IMR-90 (cell line): ENCODE measurements around the gene MGAT4A. TPM values are rescaled to one million over a fixed set of nuclear protein-coding genes. Genes with fewer than 3 reads are reported as not detected.

Experiments
- ATAC-seq: fragments of 200-7000 bp; cut with Tn5 transposase; 2 replicates; pipeline ENCODE4 v1.9.1; 2020; ENCODE audit warnings: low read depth, mild to moderate bottlenecking, moderate library complexity
- BruUV-seq: library from RNA; stranded (reverse); fragments of 400-500 nt; replicated peaks from 2 replicates; lab custom pipeline; 2021; lab: Mats Ljungman, UMichigan
- CTCF ChIA-PET: fragments of 300-600 bp; formaldehyde crosslinking; extraction: SDS; loops from one replicate; lab custom pipeline; 2021; ENCODE audit warnings: antibody characterized with exemption; lab: Yijun Ruan, JAX
- POLR2A ChIA-PET: fragments of 300-600 bp; sonication (Branson Sonifier 250); formaldehyde crosslinking; loops from one replicate; lab custom pipeline; 2022; ENCODE audit warnings: antibody characterized with exemption; ENCODE audit not compliant: unreplicated experiment; lab: Charles Lee
- DNase-seq: peaks from one replicate; pipeline ENCODE4 v3.0.0; 2013
- H2AFZ ChIP-seq: replicated peaks from 2 replicates; pipeline ENCODE3; 2013; ENCODE audit warnings: low read length, mild to moderate bottlenecking; ENCODE audit not compliant: poor library complexity
- H2AK5ac ChIP-seq: 2 replicates; pipeline ENCODE4 v1.6.1; 2013; ENCODE audit warnings: low read depth, low read length, inconsistent platforms
- H2AK9ac ChIP-seq: replicated peaks from 2 replicates; pipeline ENCODE3; 2013; ENCODE audit warnings: mild to moderate bottlenecking, low read depth, low read length, moderate library complexity; ENCODE audit not compliant: poor library complexity
- H2BK120ac ChIP-seq: 2 replicates; pipeline ENCODE4 v1.6.1; 2013; ENCODE audit warnings: low read depth, low read length, inconsistent platforms
- H2BK15ac ChIP-seq: 3 replicates; pipeline ENCODE4 v1.6.1; 2013; ENCODE audit warnings: low read depth, low read length, inconsistent platforms
- H2BK20ac ChIP-seq: 2 replicates; pipeline ENCODE4 v1.6.1; 2013; ENCODE audit warnings: low read depth, mild to moderate bottlenecking, inconsistent platforms, low read length, moderate library complexity
- H2BK5ac ChIP-seq: 2 replicates; pipeline ENCODE4 v1.6.1; 2013; ENCODE audit warnings: mild to moderate bottlenecking, low read depth, low read length, inconsistent platforms; ENCODE audit not compliant: poor library complexity, severe bottlenecking
- H3K14ac ChIP-seq: replicated peaks from 2 replicates; pipeline ENCODE4 v1.6.1; 2013; ENCODE audit warnings: low read depth, low read length, inconsistent platforms
- H3K18ac ChIP-seq: 2 replicates; pipeline ENCODE4 v1.6.1; 2013; ENCODE audit warnings: low read depth, low read length, control low read depth
- H3K23ac ChIP-seq: 2 replicates; pipeline ENCODE4 v1.6.1; 2013; ENCODE audit warnings: low read depth, low read length, inconsistent platforms
- H3K27ac ChIP-seq: 2 replicates; pipeline ENCODE4 v1.5.1; 2013; ENCODE audit warnings: mild to moderate bottlenecking, control low read depth, low read length; ENCODE audit not compliant: insufficient read depth
- H3K27me3 ChIP-seq: 2 replicates; pipeline ENCODE4 v1.6.1; 2013; ENCODE audit warnings: low read length; ENCODE audit not compliant: control insufficient read depth, insufficient read depth
- H3K36me3 ChIP-seq: 2 replicates; pipeline ENCODE4 v1.6.1; 2013; ENCODE audit warnings: low read length, mixed read lengths; ENCODE audit not compliant: control insufficient read depth, insufficient read depth
- H3K4ac ChIP-seq: 2 replicates; pipeline ENCODE4 v1.6.1; 2013; ENCODE audit warnings: low read depth, low read length, inconsistent platforms
- H3K4me1 ChIP-seq: 2 replicates; pipeline ENCODE4 v1.6.1; 2013; ENCODE audit warnings: low read length, mixed read lengths; ENCODE audit not compliant: control insufficient read depth, insufficient read depth
- H3K4me2 ChIP-seq: 2 replicates; pipeline ENCODE4 v1.6.1; 2013; ENCODE audit warnings: low read depth, mild to moderate bottlenecking, control low read depth, low read length, moderate library complexity
- H3K4me3 ChIP-seq: 2 replicates; pipeline ENCODE4 v1.5.1; 2013; ENCODE audit warnings: low read depth, mild to moderate bottlenecking, control low read depth, low read length, moderate library complexity; ENCODE audit not compliant: insufficient read depth
- H3K56ac ChIP-seq: 2 replicates; pipeline ENCODE4 v1.6.1; 2013; ENCODE audit warnings: low read length, inconsistent platforms; ENCODE audit not compliant: insufficient read depth; ENCODE audit errors: extremely low read depth
- H3K79me1 ChIP-seq, 2 experiments: 2 replicates each; pipeline ENCODE4 v1.6.1; 2013; ENCODE audit warnings: low read length in 2 of 2, inconsistent platforms in 1 of 2, low read depth in 1 of 2
- H3K9ac ChIP-seq: 2 replicates; pipeline ENCODE4 v1.6.1; 2013; ENCODE audit warnings: low read depth, low read length, control low read depth
- H3K9me1 ChIP-seq: 2 replicates; pipeline ENCODE4 v1.6.1; 2013; ENCODE audit warnings: low read length, inconsistent platforms; ENCODE audit not compliant: insufficient read depth
- H3K9me3 ChIP-seq: 2 replicates; pipeline ENCODE4 v1.6.1; 2013; ENCODE audit warnings: low read length; ENCODE audit not compliant: control insufficient read depth, insufficient read depth
- H4K20me1 ChIP-seq: 2 replicates; pipeline ENCODE4 v1.6.1; 2013; ENCODE audit warnings: low read length, inconsistent platforms; ENCODE audit not compliant: insufficient read depth
- H4K5ac ChIP-seq: 2 replicates; pipeline ENCODE4 v1.6.1; 2013; ENCODE audit warnings: mild to moderate bottlenecking, low read depth, low read length, control low read depth
- H4K8ac ChIP-seq, 2 experiments: 2 replicates each; pipeline ENCODE4 v1.6.1; 2013; ENCODE audit warnings: low read depth in 2 of 2, low read length in 2 of 2, control low read depth in 1 of 2, inconsistent platforms in 1 of 2
- H4K91ac ChIP-seq: 2 replicates; pipeline ENCODE4 v1.6.1; 2013; ENCODE audit warnings: low read depth, low read length, inconsistent platforms; ENCODE audit not compliant: insufficient read depth
- BHLHE40 ChIP-seq: fragments of 150-350 bp; IDR thresholded peaks from 2 replicates; pipeline ENCODE4 v1.6.1; 2016; ENCODE audit warnings: mild to moderate bottlenecking, low read depth, low read length
- CEBPB ChIP-seq: IDR thresholded peaks from 2 replicates; pipeline ENCODE4 v1.6.1; 2012; ENCODE audit warnings: low read depth, low read length, improper control_type of control experiment
- CHD1 ChIP-seq: IDR thresholded peaks from 2 replicates; pipeline ENCODE4 v1.6.1; 2012; ENCODE audit warnings: low read depth, low read length, improper control_type of control experiment
- CTCF ChIP-seq: conservative IDR thresholded peaks from 2 replicates; pipeline ENCODE4 v1.5.1; 2012; ENCODE audit warnings: mild to moderate bottlenecking, low read depth, low read length, improper control_type of control experiment
- FOS ChIP-seq: fragments of 150-350 bp; IDR thresholded peaks from 2 replicates; pipeline ENCODE4 v1.6.1; 2016; ENCODE audit warnings: low read depth, low read length
- MAFK ChIP-seq: IDR thresholded peaks from 2 replicates; pipeline ENCODE4 v1.6.1; 2012; ENCODE audit warnings: low read depth, low read length, improper control_type of control experiment
- MAZ ChIP-seq: IDR thresholded peaks from 2 replicates; pipeline ENCODE4 v1.6.1; 2012; ENCODE audit warnings: low read depth, mild to moderate bottlenecking, low read length, improper control_type of control experiment, moderate library complexity, borderline replicate concordance
- MXI1 ChIP-seq: IDR thresholded peaks from 2 replicates; pipeline ENCODE4 v1.6.1; 2012; ENCODE audit warnings: low read depth, mild to moderate bottlenecking, low read length, moderate library complexity, borderline replicate concordance
- NFE2L2 ChIP-seq: fragments of 150-350 bp; IDR thresholded peaks from 2 replicates; pipeline ENCODE4 v1.6.1; 2016; ENCODE audit warnings: low read depth, mild to moderate bottlenecking, low read length
- POLR2A ChIP-seq: IDR thresholded peaks from 2 replicates; pipeline ENCODE4 v1.6.1; 2012; ENCODE audit warnings: mild to moderate bottlenecking, low read depth, low read length
- RAD21 ChIP-seq: IDR thresholded peaks from 2 replicates; pipeline ENCODE4 v1.6.1; 2012; ENCODE audit warnings: low read length, improper control_type of control experiment
- RCOR1 ChIP-seq: IDR thresholded peaks from 2 replicates; pipeline ENCODE4 v1.6.1; 2012; ENCODE audit warnings: mild to moderate bottlenecking, low read length, improper control_type of control experiment; ENCODE audit not compliant: insufficient replicate concordance
- RFX5 ChIP-seq: IDR thresholded peaks from 2 replicates; pipeline ENCODE4 v1.8.0; 2012; ENCODE audit warnings: low read depth, mild to moderate bottlenecking, low read length, moderate library complexity
- SMC3 ChIP-seq: fragments of 150-350 bp; IDR thresholded peaks from 2 replicates; pipeline ENCODE4 v1.6.1; 2016; ENCODE audit warnings: low read depth, mild to moderate bottlenecking, antibody characterized with exemption, low read length, moderate library complexity
- WGBS, 2 experiments: methylation state at CpG; one replicate each; pipeline versions ENCODE4 v1.1.5 to v1.1.7; 2013; ENCODE audit warnings: missing lambda C conversion rate in 2 of 2; ENCODE audit not compliant: insufficient read length in 1 of 2; ENCODE audit errors: extremely low coverage in 2 of 2; 5-methylcytosine and 5-hydroxymethylcytosine counted together
- dilution Hi-C: fragments of 300-500 bp; cut with HindIII; formaldehyde crosslinking; loops from one replicate; pipeline ENCODE4 v1.14.3; 2018; ENCODE audit warnings: low sequenced_read_pairs; ENCODE audit not compliant: unreplicated experiment
- in situ Hi-C: fragments of 300-500 bp; cut with MboI; formaldehyde crosslinking; loops from 3 replicates; pipeline ENCODE4 v1.14.3; 2019; ENCODE audit warnings: low sequenced_read_pairs, inconsistent platforms, mixed read lengths
- intact Hi-C: fragments of 100-400 bp; cut with micrococcal nuclease; formaldehyde crosslinking; loops from 2 replicates; pipeline ENCODE4 v1.10.0; 2022
- polyA plus RNA-seq, 3 experiments: library from polyadenylated mRNA; depleted of rRNA; stranded (reverse); fragments of >200 nt; gene quantifications; 2 replicates each; pipeline ENCODE4 v1.2.3, GENCODE V29; 2012; ENCODE audit warnings: low replicate concordance in 1 of 3
- total RNA-seq: library from RNA; depleted of rRNA; stranded (reverse); fragments of >200 nt; gene quantifications from 2 replicates; pipeline ENCODE4 v1.2.3, GENCODE V29; 2012
- TF ChIP-seq, protein P1 (sequence below): fragments of 150-350 bp; IDR thresholded peaks from 2 replicates; pipeline ENCODE4 v1.6.1; 2017; ENCODE audit warnings: mild to moderate bottlenecking, antibody characterized with exemption, low read length, low read depth
- TF ChIP-seq, protein P2 (sequence below): fragments of 150-350 bp; IDR thresholded peaks from 2 replicates; pipeline ENCODE4 v1.6.1; 2016; ENCODE audit warnings: low read depth, mild to moderate bottlenecking, low read length, moderate library complexity, borderline replicate concordance

Gene MGAT4A
- total and polyA plus RNA-seq, 2 of the 4 experiments (the other 2 are of a cell fraction), result under 0.01 TPM; not detected in 1

- H4K20me1 ChIP-seq, result no peaks in the 10 kb centered on the region
- dilution Hi-C loops (no loop called here), intact Hi-C loops (no loop called here), in situ Hi-C loops (loop anchor here (25.0 kb wide), 1 partner anchor 880 kb away; no protein-coding TSS in a partner anchor)
- peaks cover 9% of the 10 kb centered on the region for H3K27me3 ChIP-seq
- ATAC-seq, result no peak
- no peak overlapping the region for H2BK20ac ChIP-seq
- TF ChIP-seq MXI1 (no peak), RCOR1 (no peak), MAZ (no peak), BHLHE40 (no peak), RFX5 (no peak), RAD21 (no peak), MAFK (no peak), CHD1 (no peak), CEBPB (no peak), FOS (no peak), NFE2L2 (no peak), POLR2A (no peak), SMC3 (no peak), CTCF (no peak)
- TF ChIP-seq, protein P1, sequence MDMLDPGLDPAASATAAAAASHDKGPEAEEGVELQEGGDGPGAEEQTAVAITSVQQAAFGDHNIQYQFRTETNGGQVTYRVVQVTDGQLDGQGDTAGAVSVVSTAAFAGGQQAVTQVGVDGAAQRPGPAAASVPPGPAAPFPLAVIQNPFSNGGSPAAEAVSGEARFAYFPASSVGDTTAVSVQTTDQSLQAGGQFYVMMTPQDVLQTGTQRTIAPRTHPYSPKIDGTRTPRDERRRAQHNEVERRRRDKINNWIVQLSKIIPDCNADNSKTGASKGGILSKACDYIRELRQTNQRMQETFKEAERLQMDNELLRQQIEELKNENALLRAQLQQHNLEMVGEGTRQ, result no peak
- TF ChIP-seq, protein P2, sequence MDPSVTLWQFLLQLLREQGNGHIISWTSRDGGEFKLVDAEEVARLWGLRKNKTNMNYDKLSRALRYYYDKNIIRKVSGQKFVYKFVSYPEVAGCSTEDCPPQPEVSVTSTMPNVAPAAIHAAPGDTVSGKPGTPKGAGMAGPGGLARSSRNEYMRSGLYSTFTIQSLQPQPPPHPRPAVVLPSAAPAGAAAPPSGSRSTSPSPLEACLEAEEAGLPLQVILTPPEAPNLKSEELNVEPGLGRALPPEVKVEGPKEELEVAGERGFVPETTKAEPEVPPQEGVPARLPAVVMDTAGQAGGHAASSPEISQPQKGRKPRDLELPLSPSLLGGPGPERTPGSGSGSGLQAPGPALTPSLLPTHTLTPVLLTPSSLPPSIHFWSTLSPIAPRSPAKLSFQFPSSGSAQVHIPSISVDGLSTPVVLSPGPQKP, result no peak
- no peaks in the 10 kb centered on the region for H3K36me3 ChIP-seq
- no peak overlapping the region for H2BK15ac ChIP-seq
- no peak overlapping the region for H3K4ac ChIP-seq
- H3K4me3 ChIP-seq, result no peak overlapping the region
- no peak overlapping the region for H2BK5ac ChIP-seq
- H3K4me2 ChIP-seq, result no peak overlapping the region
- H4K8ac ChIP-seq, result no peak overlapping the region
- no peaks in the 10 kb centered on the region for H3K79me1 ChIP-seq
- H3K18ac ChIP-seq, result no peak overlapping the region
- H2AK5ac ChIP-seq, result no peak overlapping the region
- H3K14ac ChIP-seq, result no peak overlapping the region
- CTCF ChIA-PET, result interaction anchor here (0.6 kb wide), 1 partner anchor 19 kb away, joined by 3 read pairs; no protein-coding TSS in a partner anchor
- H2AK9ac ChIP-seq, result no peak overlapping the region
- 60% methylated on average over 3 of the region's 3 CpGs; no CpG with 5 or more reads in 1 of the 2 experiments for WGBS, 2 experiments
- H4K5ac ChIP-seq, result no peak overlapping the region
- no peak overlapping the region for H3K23ac ChIP-seq
- H3K9ac ChIP-seq, result no peak overlapping the region
- H3K56ac ChIP-seq, result no peak overlapping the region
- H2AFZ ChIP-seq, result no peak overlapping the region
- H3K9me3 ChIP-seq, result no peaks in the 10 kb centered on the region
- H2BK120ac ChIP-seq, result no peak overlapping the region
- no peak overlapping the region for H4K91ac ChIP-seq
- no peak overlapping the region for H3K27ac ChIP-seq
- no peaks in the 10 kb centered on the region for H3K9me1 ChIP-seq
- POLR2A ChIA-PET, result no interaction called here
- no peaks in the 10 kb centered on the region for H3K4me1 ChIP-seq
- no TSS peak for BruUV-seq
- DNase-seq, result no peak
Observed at GRCh38 chr2:98632351-98632750, 98.6 kb downstream of the MGAT4A start.
